HG03108 (cell line): ENCODE results near the gene TASL.
"Not testable (repeated sequence)": the region's sequence is repeated elsewhere in the genome, so short reads cannot be mapped to it uniquely, and the experiment has no call there.

Source experiments
- ATAC-seq: cut with Tn5 transposase; IDR thresholded peaks from one replicate; pipeline ENCODE4 v1.9.1; 2021; ENCODE audit warnings: moderate library complexity; ENCODE audit not compliant: unreplicated experiment

Gene TASL

GRCh38 chrX:30580641-30581040 lies 3.1 kb upstream of the TASL start:
- ATAC-seq, result no peak

- no peak for ATAC-seq
These were observed 685 bp downstream of the TASL start for GRCh38 chrX:30576881-30577280.

DNA sequence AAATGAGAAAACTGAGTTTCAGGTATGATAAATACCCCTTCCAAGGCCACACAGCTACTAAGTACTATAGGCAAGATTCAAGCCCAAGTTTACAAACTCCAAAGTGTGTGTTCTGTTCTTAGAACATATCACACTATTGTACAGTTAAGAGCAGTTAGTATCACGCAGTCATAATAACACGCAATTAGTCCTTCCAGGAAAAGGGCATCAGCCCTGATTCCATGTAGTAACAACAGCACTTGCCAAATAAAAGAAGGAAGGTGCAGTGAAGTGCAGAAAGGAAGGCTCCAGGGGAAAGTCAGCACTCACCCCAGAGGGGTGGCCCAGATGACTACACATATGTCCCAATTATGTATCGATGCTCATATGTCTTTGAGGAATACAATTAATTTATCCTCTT lies 4.4 kb downstream of the TASL start:
- no peak for ATAC-seq

DNA sequence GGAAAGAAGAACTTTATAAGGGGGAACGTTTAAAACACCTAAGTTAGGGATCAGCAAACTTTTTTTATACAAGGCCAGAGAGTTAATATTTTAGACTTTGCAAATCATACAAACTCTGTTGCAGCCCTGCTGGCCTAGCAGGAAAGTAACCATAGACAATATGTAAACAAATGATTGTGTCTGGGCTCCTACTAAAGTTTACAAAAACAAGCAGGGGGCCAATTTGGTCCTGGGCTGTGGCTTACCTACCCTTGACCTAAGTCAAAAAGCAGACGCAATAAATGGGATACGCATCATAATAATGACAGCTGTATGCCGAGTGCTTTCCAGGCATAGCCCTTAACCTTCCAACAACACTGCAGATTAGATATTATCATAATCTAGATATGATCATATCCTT lies 4.9 kb downstream of the TASL start:
- no peak for ATAC-seq

- peak; percentile 44 for ATAC-seq
These were observed 5.6 kb downstream of the TASL start for GRCh38 chrX:30572004-30572403.

GRCh38 chrX:30570505-30570904 lies 7.1 kb downstream of the TASL start:
- ATAC-seq, result no peak

DNA sequence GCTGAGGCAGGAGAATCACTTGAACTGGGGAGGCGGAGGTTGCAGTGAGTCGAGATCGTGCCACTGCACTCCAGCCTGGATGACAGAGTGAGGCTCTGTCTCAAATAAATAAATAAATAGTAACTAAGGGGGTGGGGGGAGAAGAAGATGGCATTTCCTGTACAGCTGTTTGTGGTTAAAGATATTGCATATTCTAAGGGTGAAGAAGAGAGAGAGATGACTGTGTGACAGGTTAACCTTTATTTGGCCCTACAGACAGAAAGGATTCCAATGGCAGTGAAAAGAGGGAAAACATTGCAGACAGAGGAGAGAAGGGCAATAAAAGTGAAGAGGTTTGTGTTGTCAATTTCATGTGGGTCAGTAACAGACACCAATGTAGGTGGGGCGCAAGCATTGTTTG lies 9.4 kb downstream of the TASL start:
- ATAC-seq, result peak; percentile 58

GRCh38 chrX:30563070-30563469 lies 14.5 kb downstream of the TASL start:
- not testable (repeated sequence) for ATAC-seq

DNA sequence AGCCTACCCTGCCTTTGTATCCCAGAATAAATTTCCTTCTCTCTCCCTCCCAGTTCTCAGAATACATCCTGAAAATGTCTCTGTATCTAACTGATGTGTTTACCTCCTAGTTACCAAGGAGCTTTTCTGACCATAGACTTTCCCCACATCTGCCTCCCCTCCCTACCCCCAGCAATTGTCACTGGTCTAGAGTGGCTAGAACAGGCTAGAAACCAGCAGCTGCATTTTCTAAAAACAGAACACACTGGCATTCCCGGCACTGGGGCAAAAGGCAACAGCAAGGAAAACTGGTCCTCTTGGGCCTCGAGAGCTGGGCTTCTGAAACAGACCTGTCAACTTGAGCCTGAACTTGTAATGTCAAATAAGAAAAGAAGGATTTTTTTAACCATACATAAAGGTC lies 16.4 kb downstream of the TASL start:
- ATAC-seq, result no peak

GRCh38 chrX:30538271-30538670 lies 39.3 kb downstream of the TASL start:
- no peak for ATAC-seq

DNA sequence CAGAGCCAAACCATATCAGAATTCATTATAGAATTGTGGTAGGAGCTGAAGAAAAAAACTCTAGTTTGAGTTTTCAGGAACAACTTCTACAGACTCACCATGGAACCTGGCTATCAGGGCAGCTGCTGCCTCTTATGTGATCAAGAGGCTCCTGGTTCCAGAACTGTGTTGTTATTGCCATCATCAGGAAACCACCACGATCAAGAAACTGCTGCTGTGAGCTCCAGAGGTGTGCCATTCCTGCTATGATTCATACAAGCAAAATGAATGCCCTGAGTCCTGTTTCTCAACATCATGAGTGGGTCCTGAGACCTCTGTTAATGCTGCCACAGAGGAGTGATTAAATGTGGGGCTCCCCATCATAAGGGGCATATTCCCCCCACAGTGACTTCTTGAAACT lies 43.7 kb downstream of the TASL start:
- ATAC-seq, result no peak

- ATAC-seq, result no peak
These were observed 44.3 kb downstream of the TASL start for GRCh38 chrX:30533266-30533665.

- no peak for ATAC-seq
These were observed 47.0 kb downstream of the TASL start for GRCh38 chrX:30530606-30531005.

DNA sequence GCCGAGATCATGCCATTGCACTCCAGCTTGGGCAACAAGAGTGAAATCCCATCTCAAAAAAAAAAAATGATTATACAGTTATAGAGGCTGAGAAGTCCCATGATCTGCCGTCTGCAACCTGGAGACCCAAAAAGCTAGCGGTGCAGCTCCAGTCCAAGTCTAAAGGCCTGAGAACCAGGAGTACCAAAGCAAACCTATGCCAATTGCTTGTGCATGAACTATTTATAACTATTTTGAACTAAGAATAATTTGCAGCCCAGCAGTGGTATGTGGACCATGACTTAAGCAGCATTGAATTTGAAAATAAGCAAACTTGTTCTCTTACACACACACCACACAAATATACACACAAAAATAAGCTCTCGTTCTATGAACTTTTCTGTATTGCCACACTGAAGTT lies 51.8 kb downstream of the TASL start:
- no peak for ATAC-seq

- ATAC-seq, result no peak
These were observed 56.0 kb downstream of the TASL start for GRCh38 chrX:30521440-30522182.

- ATAC-seq, result no peak
These were observed 64.3 kb downstream of the TASL start for GRCh38 chrX:30513284-30513683.
